ENCODE data around the gene FRMD6. TPM values are rescaled to one million over a fixed set of nuclear protein-coding genes. Genes with fewer than 3 reads are reported as not detected.

The FRMD6 gene
- total RNA-seq, 1 donor from 2014 or later: 5.9 TPM

GRCh38 chr14:51638071-51638944, 13.4 kb upstream of the FRMD6 start:
- Mint-ChIP-seq H3K27ac (no peak overlapping the region), H3K27me3 (ENCODE audit: insufficient read depth) (peaks cover 14% of the 10 kb centered on the region), H3K9me3 (no peaks in the 10 kb centered on the region), H3K4me3 (no peak overlapping the region), H3K36me3 (ENCODE audit: low read depth) (no peaks in the 10 kb centered on the region), H3K4me1 (ENCODE audit: low read depth) (no peaks in the 10 kb centered on the region)
- intact Hi-C loops (cut with micrococcal nuclease): no loop called here
- DNase-seq (ENCODE audit: low spot score): no peak

GRCh38 chr14:51639668-51640316, 11.9 kb upstream of the FRMD6 start:
- intact Hi-C loops (cut with micrococcal nuclease): no loop called here
- no peaks in the 10 kb centered on the region for H3K4me1 Mint-ChIP-seq (ENCODE audit: low read depth)
- H3K27ac Mint-ChIP-seq: no peak overlapping the region
- H3K27me3 Mint-ChIP-seq (ENCODE audit: insufficient read depth): peaks cover 15% of the 10 kb centered on the region
- no peak overlapping the region for H3K4me3 Mint-ChIP-seq
- H3K36me3 Mint-ChIP-seq (ENCODE audit: low read depth): no peaks in the 10 kb centered on the region
- DNase-seq (ENCODE audit: low spot score): no peak
- no peaks in the 10 kb centered on the region for H3K9me3 Mint-ChIP-seq

- H3K27me3 Mint-ChIP-seq (ENCODE audit: insufficient read depth): peaks cover 18% of the 10 kb centered on the region
- H3K36me3 Mint-ChIP-seq (ENCODE audit: low read depth): no peaks in the 10 kb centered on the region
- no peaks in the 10 kb centered on the region for H3K4me1 Mint-ChIP-seq (ENCODE audit: low read depth)
- no peak for DNase-seq (ENCODE audit: low spot score)
- no peak overlapping the region for H3K4me3 Mint-ChIP-seq
- H3K9me3 Mint-ChIP-seq: no peaks in the 10 kb centered on the region
- no peak overlapping the region for H3K27ac Mint-ChIP-seq
- intact Hi-C loops (cut with micrococcal nuclease): no loop called here
Observed at GRCh38 chr14:51643140-51643539, 8.6 kb upstream of the FRMD6 start.

- H3K27ac Mint-ChIP-seq: no peak overlapping the region
- no peaks in the 10 kb centered on the region for H3K9me3 Mint-ChIP-seq
- no peak for DNase-seq (ENCODE audit: low spot score)
- intact Hi-C loops (cut with micrococcal nuclease): no loop called here
- peaks cover 18% of the 10 kb centered on the region for H3K27me3 Mint-ChIP-seq (ENCODE audit: insufficient read depth)
- H3K36me3 Mint-ChIP-seq (ENCODE audit: low read depth): no peaks in the 10 kb centered on the region
- H3K4me3 Mint-ChIP-seq: no peak overlapping the region
- H3K4me1 Mint-ChIP-seq (ENCODE audit: low read depth): no peaks in the 10 kb centered on the region
Observed at GRCh38 chr14:51644217-51644933, 7.3 kb upstream of the FRMD6 start.

GRCh38 chr14:51648296-51648695, 3.4 kb upstream of the FRMD6 start:
- Mint-ChIP-seq H3K36me3 (ENCODE audit: low read depth) (no peaks in the 10 kb centered on the region), H3K27ac (no peak overlapping the region), H3K9me3 (no peaks in the 10 kb centered on the region), H3K4me1 (ENCODE audit: low read depth) (peaks cover 9% of the 10 kb centered on the region), H3K4me3 (no peak overlapping the region), H3K27me3 (ENCODE audit: insufficient read depth) (peaks cover 10% of the 10 kb centered on the region)
- no peak for DNase-seq (ENCODE audit: low spot score)
- intact Hi-C loops (cut with micrococcal nuclease): no loop called here

- intact Hi-C loops (cut with micrococcal nuclease): loop anchor here (1.0 to 10.0 kb wide), 6 partner anchors 92 to 1084 kb away; partner anchors contain the start of genes GNG2, RTRAF, STYX and TMX1
- no peak for DNase-seq (ENCODE audit: low spot score)
- H3K4me1 Mint-ChIP-seq (ENCODE audit: low read depth): peaks cover 18% of the 10 kb centered on the region
- H3K27ac Mint-ChIP-seq: peak overlapping the region; percentile 55
- peak overlapping the region; percentile 81 for H3K4me3 Mint-ChIP-seq
- peaks cover 1% of the 10 kb centered on the region for H3K36me3 Mint-ChIP-seq (ENCODE audit: low read depth)
- peaks cover 5% of the 10 kb centered on the region for H3K27me3 Mint-ChIP-seq (ENCODE audit: insufficient read depth)
- no peaks in the 10 kb centered on the region for H3K9me3 Mint-ChIP-seq
Observed at GRCh38 chr14:51650716-51651387, 858 bp upstream of the FRMD6 start.

GRCh38 chr14:51652168-51653078, 713 bp downstream of the FRMD6 start:
- H3K27me3 Mint-ChIP-seq (ENCODE audit: insufficient read depth): peaks cover 5% of the 10 kb centered on the region
- DNase-seq (ENCODE audit: low spot score): no peak
- intact Hi-C loops (cut with micrococcal nuclease): loop anchor here (1.0 to 10.0 kb wide), 8 partner anchors 24 to 1082 kb away; partner anchors contain the start of genes GNG2, GPR137C, STYX and TRIM9
- peak overlapping the region; percentile 71 for H3K27ac Mint-ChIP-seq
- H3K4me1 Mint-ChIP-seq (ENCODE audit: low read depth): peaks cover 18% of the 10 kb centered on the region
- no peaks in the 10 kb centered on the region for H3K9me3 Mint-ChIP-seq
- peaks cover 1% of the 10 kb centered on the region for H3K36me3 Mint-ChIP-seq (ENCODE audit: low read depth)
- peak overlapping the region; percentile 75 for H3K4me3 Mint-ChIP-seq

GRCh38 chr14:51653079-51653774, 1.5 kb downstream of the FRMD6 start:
- peak overlapping the region; percentile 26 for H3K27ac Mint-ChIP-seq
- peak overlapping the region; percentile 75 for H3K4me3 Mint-ChIP-seq
- H3K4me1 Mint-ChIP-seq (ENCODE audit: low read depth): peaks cover 18% of the 10 kb centered on the region
- intact Hi-C loops (cut with micrococcal nuclease): loop anchor here (1.0 to 10.0 kb wide), 7 partner anchors 24 to 1082 kb away; partner anchors contain the start of genes GNG2, GPR137C, STYX and TXNDC16
- H3K9me3 Mint-ChIP-seq: no peaks in the 10 kb centered on the region
- no peak for DNase-seq (ENCODE audit: low spot score)
- peaks cover 5% of the 10 kb centered on the region for H3K27me3 Mint-ChIP-seq (ENCODE audit: insufficient read depth)
- H3K36me3 Mint-ChIP-seq (ENCODE audit: low read depth): peaks cover 1% of the 10 kb centered on the region

GRCh38 chr14:51653775-51654532, 2.2 kb downstream of the FRMD6 start:
- no peaks in the 10 kb centered on the region for H3K9me3 Mint-ChIP-seq
- no peak overlapping the region for H3K27ac Mint-ChIP-seq
- DNase-seq (ENCODE audit: low spot score): no peak
- peaks cover 1% of the 10 kb centered on the region for H3K36me3 Mint-ChIP-seq (ENCODE audit: low read depth)
- intact Hi-C loops (cut with micrococcal nuclease): loop anchor here (1.0 to 10.0 kb wide), 7 partner anchors 23 to 1081 kb away; partner anchors contain the start of genes GNG2, GPR137C, STYX and TXNDC16
- peaks cover 5% of the 10 kb centered on the region for H3K27me3 Mint-ChIP-seq (ENCODE audit: insufficient read depth)
- H3K4me3 Mint-ChIP-seq: no peak overlapping the region
- peaks cover 23% of the 10 kb centered on the region for H3K4me1 Mint-ChIP-seq (ENCODE audit: low read depth)

GRCh38 chr14:51654533-51654845, 2.8 kb downstream of the FRMD6 start:
- H3K27ac Mint-ChIP-seq: no peak overlapping the region
- no peak for DNase-seq (ENCODE audit: low spot score)
- no peak overlapping the region for H3K4me3 Mint-ChIP-seq
- H3K4me1 Mint-ChIP-seq (ENCODE audit: low read depth): peaks cover 23% of the 10 kb centered on the region
- H3K9me3 Mint-ChIP-seq: no peaks in the 10 kb centered on the region
- intact Hi-C loops (cut with micrococcal nuclease): loop anchor here (5.0 to 10.0 kb wide), 3 partner anchors 208 to 1080 kb away; partner anchors contain the start of genes GNG2 and STYX
- peaks cover 5% of the 10 kb centered on the region for H3K27me3 Mint-ChIP-seq (ENCODE audit: insufficient read depth)
- peaks cover 1% of the 10 kb centered on the region for H3K36me3 Mint-ChIP-seq (ENCODE audit: low read depth)

Measured in activated T-helper 1 cell treated with anti-CD3 and anti-CD28 coated beads, Interleukin-12 subunit alpha, Interleukin-12 subunit beta, Interleukin-2, Interleukin-4 antibody, amounts not matched to agents 30 ng/mL and 10 ng/mL and 1 ng/mL, durations not matched to agents 14 hours and 24 hours and 36 hours (primary cell).